Stimulated activated CD4-positive, alpha-beta T cell treated with anti-CD3 and anti-CD28 coated beads, Interleukin-4, amount 100 ng/mL, for 48 hours (primary cell): ENCODE data around the gene PHKB.
A peak's percentile ranks its signal among the peaks of the same experiment; 100 is the strongest.

Experiments used
- DNase-seq, 2 donors: peaks; one replicate each; pipeline ENCODE4 v3.0.0-alpha.2; 2020; ENCODE audit warnings: low read depth in 2 of 2

Gene PHKB

DNA sequence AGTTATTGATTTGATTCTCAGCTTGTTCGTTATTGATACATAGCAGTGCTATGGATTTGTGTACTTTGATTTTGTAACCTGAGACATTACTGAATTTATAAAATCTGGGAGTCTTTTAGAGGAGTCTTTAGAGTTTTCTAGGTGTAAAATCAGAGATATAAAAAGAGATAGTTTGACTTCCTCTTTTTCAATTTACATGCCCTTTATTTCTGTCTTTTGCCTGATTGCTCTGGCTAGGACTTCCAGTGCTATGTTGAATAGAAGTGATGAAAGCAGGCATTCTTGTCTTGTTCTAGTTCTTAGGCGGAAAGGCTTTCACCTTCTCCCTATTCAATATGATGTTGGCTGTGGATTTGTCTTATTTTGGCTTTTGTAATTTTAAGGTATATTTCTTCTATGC is 106.2 kb downstream of the PHKB start:
- DNase-seq: no peak

DNA sequence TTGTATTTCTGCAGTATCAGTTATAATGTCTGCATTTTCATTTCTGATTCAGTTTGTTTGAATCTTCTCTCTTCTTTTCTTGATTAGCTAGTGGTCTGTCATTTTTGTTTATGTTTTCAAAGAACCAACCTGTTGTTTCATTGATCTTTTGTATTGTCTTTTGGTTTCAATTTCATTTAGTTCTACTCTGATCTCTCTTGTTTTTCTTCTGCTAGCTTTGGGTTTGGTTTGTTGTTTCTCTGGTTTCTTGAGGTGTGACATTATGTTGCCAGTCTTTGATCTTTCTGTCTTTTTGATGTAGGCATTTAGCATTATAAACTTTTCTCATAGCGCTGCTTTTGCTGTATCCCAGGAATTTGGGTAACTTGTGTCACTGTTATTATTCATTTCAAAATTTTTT is 107.2 kb downstream of the PHKB start:
- DNase-seq: no peak

DNA sequence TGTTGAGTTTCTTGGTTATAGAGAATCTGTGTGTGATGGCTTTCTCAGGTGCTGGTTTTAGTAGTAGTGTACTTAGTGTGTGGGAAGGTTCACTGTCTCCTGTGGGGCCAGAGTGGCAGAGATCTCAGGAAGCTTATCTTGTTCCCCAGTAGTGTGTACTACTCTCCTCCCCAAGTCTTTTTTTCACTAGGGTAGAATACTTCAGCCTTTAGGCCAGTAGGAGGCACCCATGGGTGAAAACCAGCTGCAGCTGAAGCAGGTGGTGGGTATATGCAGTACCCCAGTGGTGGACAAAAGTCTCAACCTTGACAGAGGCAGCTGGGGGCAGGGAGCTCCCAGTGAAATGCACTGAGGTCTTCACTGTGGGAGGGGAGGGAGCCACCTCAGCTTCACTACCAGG is 109.9 kb downstream of the PHKB start:
- DNase-seq: no peak

DNA sequence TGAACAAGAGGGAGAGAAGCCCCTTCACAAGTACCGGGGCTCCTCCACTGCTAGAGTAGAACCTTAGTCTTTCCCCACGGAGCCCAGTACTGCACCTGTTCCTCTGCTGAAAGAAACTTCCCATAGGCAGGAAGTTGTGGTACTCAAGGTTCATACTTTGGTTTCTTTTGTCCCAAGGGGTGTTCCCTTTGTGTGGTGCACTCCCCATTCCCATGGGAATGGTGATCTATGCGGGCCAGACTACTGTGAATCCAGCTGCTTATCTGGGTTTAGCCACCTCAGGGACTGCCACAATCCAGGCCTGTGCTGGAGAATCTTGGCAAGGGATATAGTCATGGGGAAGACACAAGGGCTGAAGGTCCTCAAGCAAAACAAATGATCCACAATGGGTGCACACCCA is 110.6 kb downstream of the PHKB start:
- no peak for DNase-seq

DNA sequence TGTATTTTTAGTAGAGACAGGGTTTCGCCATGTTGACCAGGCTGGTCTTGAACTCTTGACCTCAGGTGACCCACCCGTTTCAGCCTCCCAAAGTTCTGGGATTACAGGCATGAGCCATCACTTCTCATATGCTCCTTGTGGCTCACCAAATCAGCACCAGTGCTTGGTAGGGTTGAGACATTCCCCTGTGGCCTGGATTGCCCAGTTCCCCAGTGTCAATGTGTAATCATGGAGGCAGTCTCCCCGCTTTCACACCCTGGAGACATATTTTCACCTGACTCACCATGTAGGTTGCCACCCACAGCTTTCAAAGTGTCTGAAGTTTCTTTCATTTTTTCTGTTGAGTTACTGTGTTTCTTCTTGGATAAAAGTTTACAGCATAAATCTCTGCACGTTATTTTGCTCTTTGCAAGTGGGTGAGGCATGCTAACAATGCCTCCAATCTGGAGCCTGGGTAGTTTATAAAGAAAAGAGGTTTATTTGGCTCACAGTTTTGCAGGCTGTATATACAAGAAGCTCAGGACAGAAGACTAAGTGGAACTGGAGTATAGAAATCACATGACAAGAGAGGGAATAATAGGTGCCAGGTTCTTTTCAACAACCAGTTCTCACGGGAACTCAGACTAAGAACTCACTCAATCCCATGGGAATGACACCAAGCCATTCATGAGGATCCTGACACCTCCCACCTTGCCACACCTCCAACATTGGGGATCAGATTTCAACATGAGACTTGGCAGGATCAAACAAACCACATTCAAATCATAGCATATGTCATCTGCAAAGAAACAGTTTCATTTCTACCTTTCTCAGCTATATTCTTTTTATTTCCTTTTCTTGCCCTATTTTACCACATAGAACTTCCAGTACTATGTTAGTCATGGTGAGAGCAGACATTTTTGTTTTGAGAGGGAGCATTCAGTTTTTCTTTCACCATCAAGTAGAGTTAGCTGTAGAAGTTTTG is 113.2 kb downstream of the PHKB start:
- DNase-seq: peak in 1 of 2 donors; percentile 23

DNA sequence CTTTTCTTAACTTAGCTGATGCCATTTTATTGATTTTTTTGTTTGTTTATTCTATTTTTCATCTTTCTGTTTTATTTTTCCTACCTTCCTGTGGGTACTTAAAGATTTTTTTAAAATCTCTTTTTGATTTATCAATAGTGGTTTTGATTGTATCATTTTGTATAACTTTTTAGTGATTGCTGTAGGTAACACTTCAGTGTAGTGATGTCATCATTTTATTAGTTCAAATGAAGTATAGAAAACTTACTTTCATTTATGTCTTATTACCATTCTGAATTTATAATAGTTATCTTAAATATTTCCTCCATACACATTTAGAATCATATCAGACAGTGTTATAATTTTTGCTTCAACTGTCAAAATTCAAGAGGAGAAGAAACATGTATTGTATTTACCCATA is 115.9 kb downstream of the PHKB start:
- DNase-seq: no peak

DNA sequence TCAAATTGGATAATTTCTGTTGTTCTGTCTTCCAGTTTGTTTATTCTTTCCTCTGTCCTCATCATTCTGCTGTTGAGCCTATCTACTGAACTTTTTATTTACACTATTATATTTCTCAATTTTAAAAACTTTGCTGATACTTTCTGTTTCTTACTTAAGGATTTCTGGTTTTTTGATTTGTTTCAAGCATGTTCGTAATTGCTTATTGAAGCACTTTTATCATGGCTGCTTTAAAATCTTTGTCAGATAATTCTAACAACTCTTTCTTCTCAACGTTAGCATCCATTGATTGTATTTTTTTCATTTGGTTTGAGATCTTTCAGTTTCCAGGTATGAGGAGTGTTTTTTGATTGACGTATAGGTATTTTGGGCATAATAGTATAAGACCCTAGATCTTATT is 116.9 kb downstream of the PHKB start:
- DNase-seq: no peak

DNA sequence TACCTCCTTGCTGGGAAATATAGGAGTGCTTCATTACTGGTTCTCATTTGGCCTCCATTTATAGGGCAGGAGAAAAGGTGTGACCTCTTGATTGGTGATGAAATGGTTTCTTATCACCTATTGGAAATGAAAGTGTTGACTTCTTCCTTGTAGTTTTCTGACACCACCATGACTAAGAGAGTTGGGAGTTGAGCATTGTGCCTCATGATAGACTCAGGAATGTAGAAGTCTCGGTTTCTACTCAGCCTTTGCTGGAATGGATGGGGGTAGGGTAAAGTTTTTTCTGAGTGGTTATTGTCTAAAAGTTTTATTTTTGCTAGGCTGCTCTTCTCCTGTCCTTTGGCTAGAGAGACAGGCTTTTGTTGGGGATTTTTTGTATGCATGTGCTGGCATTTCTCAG is 117.4 kb downstream of the PHKB start:
- no peak for DNase-seq

DNA sequence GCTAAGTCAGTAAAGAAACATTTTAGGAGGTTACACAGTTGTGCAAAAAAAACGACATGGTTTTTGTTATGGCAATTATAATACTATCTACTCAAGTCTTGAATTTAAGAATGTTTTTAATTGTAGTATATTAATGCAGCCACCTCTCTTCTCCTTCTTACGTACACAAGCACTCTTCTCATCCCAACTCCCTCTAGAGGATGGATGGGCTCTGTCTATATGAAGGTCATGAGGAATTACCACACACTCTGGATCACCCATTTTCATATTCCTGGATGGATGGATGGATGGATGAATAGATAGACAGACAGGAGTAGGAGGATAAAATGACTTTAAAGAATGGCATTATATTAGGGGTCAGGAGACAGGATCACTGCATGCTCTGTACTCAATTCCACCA is 120.0 kb downstream of the PHKB start:
- no peak for DNase-seq

DNA sequence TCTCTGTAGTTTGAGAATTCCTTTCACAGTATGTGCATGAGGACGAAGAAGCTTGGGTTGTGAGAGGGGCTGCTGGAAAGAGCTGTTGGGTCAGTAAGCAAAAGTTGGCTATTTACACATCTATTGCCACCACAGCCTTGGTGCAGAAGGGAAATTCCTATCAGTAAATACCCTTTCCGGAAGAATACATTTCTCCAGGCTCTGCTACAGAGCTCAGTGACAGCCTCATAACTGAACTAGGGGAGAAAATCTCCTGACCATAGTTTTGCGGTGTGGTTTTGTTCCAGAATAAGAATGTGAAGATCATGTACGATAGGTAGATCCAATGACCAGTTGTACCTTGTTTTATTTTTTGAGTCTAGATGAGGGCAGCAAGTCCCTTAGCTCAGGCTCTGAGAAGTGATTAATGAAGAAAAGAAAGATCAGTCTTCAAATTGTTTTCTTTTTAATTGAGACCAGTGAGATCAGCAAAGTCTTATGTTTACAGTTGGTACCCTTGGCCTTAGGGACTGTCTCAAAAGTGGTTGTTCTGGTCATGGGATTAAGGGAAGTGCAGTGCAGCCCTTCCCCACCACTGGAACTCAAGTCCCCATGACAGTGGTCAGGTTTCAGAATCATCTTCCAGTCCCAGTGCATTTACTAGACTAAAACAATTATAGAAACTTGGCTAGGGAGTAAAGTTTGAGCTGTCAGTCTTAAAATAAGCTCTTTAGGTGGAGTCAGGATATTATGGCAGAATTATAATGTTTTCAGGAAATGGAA is 123.5 kb downstream of the PHKB start:
- DNase-seq: no peak

DNA sequence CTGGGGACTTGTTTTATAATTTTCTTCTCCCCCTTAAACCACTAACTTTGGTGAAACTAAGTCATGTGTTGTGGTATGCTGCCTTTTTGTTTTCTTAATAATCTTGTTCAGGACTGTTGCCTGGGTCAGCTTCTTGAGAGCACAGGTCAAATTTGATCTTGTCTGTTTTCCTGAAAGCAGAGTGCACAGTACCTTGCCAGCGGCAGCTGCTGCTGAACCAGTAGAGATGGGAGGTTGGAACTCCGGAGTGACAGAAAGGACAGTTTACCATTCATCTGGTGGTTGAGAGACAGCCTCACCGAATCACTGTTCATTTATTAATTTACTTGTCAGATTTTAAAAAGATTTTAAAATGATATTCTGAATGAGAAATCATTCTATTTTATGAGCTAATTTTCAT is 125.0 kb downstream of the PHKB start:
- DNase-seq: no peak

DNA sequence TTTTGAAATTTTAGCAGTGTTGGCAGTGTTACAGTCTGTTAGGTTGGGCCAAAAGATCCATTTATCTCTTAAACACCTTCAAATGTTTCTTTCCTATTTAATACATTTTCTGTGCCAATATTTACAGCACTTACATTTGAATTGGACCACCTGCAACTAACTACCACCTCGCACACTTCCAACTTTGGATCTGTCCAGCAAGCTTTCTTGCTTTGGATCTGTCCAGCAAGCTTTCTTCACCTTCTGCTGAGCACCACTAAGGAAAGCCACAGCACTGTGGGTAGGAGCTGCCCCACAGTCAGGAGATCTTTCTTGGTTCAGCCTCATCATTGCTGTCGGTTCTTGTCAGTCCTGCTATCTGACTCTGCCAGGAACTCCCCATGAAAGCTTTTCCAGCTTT is 129.3 kb downstream of the PHKB start:
- no peak for DNase-seq

DNA sequence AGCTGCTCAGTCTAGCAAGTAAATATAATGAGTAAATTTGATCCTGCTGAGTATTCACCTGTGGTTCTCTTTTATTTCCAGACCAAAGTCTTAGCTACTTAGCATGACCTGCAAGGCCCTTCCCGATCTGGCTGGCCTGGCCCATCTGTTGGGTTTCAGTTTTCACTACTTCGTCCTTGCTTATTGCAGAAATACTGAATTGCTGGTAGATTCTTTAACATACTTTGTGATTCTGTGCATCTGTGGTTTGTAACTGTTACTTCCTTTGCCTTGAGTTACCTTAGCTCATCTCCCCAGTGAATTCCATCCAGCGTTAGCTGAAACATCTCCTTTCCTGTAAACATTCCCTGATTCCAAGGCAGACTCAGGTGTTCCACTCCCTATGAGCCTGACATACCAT is 131.1 kb downstream of the PHKB start:
- DNase-seq: no peak

DNA sequence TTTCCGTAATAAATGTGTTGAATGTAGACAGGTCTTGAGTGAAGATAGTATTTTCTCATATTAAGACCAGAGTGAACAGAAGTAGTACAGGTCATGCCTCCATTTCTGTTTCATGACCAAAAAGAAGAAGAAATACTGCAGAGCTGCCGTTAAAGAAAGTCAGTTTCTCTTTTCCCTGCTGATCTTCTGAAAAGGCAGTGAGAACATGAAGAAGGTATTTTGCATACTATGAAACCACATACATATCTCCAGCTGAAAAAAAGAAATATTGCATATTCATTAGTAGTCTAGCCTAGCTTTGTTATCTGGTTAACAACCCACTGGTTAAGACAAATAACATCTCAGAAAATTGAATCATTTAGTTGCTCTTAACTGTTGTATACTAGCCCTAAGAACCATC is 138.4 kb downstream of the PHKB start:
- DNase-seq: no peak

DNA sequence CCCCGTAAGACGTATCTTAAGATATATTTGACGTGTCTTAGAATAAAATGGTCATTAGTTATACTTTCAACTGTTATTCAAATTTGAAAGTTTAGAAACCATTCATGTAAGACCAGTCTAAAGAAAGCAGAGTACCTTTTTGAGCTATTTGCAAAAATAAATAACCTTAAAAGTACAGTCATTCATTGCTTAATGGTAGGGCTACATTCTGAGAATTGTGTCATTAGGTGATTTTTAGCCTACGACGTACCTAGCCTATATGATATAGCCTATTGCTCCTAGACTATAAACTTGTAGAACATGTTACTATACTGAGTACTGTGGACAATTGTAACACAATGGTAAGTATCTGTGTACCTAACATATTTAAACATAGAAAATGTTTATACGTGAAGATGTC is 139.2 kb downstream of the PHKB start:
- DNase-seq: no peak

DNA sequence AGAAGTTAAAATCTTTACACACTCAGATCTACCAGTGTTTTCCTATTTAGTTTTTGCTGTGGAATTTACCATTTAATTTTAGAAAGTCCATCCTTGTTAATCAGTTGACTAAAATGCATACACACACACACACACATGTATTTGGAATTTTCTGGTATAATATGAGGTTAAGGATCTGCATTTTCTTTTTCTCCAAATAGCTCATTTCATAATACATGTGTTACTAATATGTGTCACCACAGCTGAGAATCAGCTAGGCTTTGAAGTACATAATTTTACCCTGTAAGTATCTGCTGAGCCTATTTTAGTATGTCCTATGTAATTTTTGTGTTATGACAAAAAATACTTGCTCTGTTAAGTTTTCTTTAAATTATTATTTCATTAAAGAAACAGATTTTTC is 143.2 kb downstream of the PHKB start:
- no peak for DNase-seq

DNA sequence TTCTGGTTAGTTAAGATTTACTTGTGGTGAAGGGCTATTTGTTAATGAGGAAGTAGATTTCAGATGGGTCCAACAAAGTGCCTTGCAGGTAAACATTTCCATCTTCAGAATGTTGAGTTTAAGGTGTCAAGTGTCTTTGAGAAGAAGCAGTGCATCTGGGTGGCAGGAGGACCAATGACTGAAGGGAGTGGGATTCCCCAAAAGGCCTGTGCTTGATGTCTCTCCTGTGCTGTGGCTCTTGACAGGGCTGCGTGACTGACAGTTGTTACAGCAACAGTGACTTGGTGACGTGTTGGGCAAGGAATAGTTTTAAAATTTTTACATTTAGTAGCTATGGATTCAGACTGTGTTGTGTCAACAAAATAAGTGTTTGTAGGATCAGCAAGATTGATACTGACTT is 149.9 kb downstream of the PHKB start:
- DNase-seq: no peak

DNA sequence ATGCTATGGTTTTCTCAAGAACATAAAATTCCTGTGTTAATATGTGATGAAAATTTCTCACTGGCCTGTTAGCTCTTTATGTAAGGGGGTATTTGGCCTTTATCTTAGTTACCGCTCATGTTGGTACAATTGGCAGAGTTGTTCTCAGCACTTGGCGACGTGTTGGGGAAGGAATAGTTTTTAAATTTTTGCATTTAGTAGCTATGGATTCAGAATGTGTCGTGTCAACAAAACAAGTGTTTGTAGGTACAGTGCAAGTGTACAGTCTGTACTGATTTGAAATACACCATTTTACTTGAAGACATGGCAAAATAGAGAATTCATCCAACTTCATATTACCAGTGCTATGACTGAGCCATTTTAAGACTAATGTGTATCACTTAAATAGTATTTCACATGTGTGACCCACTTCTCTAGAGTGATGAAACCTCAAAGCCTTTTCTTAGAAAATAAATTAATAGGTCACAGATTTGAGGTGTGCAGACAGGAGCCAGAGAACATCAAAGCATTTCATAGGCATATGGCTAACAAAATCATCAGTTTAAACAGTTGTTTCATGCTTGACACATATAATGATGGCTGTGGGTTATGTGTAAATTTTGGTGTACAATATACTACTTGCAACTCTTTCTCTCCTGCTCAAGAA is 150.8 kb downstream of the PHKB start:
- DNase-seq: no peak

DNA sequence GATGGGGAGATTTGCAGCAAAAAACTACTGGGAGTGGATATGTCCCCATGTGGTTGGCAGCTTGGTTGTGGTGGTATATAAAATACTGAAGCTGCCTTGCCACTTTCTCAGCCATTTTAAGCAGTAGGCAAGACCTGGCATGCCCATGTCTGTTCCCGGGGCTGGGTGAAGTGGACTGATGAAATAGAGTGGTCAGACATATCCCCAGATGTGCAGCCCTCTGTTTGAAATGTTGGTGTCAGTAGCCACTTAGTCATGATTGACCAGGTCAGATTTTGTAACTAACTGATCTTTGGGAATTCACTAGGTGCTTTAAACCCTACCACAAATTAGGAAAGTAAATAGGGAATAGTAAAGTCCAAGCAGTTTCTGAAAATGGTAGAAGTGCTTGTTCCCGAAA is 151.6 kb downstream of the PHKB start:
- DNase-seq: no peak

DNA sequence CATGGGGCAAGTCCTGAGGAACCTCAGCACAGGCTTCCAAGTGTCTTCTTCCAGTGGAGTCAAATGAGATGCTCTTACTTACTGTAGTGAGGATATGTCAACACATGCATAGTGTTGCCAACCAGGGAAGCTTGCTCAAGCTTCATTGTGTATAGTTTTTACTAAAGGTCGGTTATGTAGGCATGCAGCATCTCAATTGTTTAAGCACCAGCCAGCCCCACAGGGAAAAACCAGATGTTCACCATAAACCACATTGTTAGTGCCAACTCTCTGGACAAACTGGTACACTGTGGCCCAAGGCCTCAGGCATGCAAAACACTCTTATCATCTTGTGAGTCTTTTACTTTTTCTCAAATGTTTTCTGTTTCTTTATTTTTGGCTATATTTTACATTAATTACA is 152.1 kb downstream of the PHKB start:
- no peak for DNase-seq

DNA sequence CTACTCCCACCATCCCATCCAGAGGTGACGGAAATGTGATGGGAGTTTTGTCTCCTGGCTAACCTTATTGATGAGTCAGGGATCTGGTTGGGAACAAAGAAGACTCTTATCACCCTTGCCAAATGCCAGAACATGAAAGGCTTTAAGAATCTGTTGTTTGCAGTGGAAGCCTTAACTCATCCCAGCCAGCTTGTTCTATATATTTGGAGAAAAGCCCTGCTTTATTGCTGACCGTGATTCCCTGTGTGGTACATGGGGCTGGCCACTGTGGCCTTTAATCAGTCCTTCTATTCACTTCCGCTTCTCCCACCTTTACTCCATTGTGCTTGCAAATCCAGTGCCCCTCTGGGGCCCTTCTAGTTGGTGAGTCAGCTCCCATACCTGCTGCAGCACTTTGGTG is 156.6 kb downstream of the PHKB start:
- DNase-seq: no peak

DNA sequence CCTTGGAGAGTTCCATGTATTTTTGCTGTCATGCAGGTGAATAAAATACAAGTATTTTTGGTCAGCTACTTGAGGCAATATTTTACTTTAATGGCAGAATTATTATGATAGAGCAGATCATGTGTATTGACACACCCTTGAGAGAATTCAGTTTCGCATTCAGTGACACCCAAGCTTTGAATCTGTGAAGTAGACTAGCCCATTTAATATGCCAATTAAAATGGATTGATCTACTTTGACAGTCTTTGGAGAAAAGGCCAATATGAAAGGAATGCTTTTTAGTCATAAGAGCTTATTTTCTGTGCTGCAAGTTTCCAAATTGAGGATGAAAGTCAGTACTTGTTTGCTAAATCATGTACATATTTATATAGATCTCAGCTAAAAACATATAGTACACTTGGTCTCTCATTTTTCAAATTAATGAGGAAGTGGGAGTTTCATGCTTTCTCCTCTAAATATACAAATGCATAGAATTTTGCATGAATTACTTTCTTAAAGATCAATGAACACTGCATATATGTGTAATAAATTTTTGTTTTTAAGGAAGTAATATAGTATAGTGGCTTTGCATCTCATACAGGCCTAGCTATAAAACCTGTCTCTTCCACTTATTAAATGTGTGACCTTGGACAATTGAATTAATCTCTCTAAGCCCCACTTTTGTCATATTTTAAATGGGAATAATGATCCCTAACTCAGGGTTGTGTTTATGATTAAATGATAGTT is 161.5 kb downstream of the PHKB start:
- no peak for DNase-seq
